CD4-positive, alpha-beta T cell treated with Interferon gamma for 1 hour (primary cell): ENCODE data around the gene SLC38A7.
A peak's percentile ranks its signal among the peaks of the same experiment; 100 is the strongest.
"Not testable (repeated sequence)": the region's sequence is repeated elsewhere in the genome, so short reads cannot be mapped to it uniquely, and the experiment has no call there.

Source experiments
- DNase-seq: peaks from one replicate; pipeline ENCODE4 v3.0.0-alpha.2; 2020

SLC38A7 gene

DNA sequence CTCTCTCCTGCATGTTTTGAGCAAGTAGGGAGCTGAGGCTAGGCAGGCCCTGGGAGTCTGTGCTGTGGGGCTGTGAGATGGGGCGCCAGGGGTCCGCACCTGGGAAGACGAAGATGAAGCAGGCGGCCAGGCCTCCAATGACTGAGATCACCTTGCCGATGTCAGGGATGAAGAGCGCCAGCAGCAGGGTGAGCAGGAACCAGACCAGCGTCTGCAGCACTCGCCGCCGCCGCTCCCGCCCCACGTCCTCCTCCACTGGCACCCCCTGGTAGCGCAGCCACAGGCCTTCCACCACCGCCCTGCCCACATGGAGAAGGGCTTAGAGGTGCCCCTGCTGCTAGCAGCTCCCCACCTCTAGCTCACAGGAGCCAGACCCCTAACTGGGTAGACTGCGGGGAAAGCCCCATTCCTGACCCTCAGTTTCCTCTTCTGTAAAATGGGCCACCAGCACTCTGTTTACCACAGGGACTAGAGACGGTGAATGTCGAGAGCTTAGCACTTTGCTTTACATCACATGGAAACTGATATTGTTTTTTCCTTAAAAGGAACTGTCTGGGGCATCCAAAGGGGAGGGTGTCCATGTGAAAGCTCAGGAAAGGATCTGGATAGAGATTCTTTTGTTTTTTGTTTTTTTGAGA lies 13.5 kb downstream of the SLC38A7 start:
- DNase-seq, result no peak

DNA sequence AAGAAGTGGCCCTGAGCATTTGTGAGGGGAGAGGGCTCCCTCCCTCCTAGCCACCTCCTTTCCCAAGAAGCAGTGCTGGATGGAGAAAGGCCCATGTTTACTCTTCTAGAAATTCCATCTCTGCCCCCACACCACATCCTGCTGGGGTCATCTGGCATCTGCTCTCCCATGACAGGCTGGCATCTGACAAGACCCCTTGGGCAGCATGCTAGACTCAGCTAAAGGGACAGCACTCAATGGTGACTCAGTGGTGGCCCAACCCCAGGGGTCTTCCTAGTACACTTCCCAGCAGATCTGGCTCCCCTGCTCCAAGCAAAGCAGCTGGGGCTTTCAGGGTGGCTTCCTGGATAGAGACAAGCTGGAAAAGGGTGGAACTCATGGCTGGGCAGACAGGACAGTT lies 14.4 kb downstream of the SLC38A7 start:
- DNase-seq, result no peak

DNA sequence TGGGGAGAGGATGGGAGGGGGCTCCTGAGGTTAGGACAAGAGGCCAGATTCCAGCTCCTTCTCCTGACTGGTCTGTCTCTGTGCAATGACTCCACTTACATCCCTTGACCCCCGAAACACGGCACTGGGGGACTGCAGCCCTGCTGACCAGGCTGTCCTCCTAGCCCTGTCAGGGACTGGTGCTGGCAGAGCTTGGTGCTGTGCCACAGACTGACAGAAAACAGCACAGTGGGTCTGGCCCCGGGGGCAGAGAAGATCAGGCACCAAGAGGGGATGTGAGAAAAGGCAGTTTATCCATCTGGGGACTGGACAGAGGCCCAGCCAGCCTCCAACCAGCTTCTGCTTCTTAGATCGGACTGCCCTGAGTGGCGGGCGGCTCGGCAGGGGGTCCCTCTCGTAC lies 19.4 kb downstream of the SLC38A7 start:
- DNase-seq, result no peak

DNA sequence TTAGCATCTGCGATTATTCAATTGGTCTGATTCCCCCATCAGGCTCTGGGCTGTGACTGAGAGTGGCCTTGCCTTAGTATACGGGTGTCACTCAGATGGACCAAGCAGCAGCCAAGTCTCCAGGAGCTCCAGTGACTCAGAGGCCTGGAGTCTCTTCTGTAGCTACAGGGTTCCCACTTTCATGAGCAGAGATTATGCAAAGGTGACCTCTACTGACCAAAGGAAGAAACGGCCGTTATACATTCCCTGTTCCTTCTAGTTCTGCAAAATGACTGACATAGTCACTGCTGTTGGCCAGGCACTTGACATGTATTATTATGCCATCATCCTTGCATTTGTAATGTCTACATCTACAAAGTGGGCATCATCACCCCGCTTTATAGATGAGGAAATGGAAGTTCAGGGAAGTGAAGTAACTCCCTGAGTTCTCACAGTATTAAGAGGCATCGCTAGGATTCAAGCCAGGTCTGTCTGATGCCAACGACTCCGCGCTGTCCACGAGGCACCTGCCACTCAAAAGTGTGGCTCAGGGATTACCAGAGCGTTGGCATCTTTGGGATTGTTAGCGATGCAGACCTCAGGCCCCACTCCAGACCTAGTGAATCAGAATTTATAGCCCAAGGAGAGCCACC lies 23.3 kb downstream of the SLC38A7 start:
- DNase-seq, result peak; percentile 14

DNA sequence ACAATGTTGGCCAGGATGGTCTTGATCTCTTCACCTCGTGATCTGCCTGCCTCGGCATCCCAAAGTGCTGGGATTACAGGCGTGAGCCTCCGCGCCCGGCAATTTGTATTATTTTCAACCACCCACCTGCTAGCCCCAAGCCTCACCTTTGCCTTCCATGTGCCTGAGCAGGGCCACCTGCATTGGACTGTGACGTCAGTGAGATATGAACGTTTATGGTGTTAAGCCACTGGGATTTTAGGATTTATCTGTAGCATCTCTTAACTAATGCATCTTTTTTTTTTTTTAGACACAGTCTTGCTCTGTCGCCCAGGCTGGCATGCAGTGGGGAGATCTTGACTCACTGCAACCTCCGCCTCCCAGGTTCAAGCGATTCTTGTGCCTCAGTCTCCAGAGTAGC lies 24.7 kb downstream of the SLC38A7 start:
- DNase-seq, result not testable (repeated sequence)

DNA sequence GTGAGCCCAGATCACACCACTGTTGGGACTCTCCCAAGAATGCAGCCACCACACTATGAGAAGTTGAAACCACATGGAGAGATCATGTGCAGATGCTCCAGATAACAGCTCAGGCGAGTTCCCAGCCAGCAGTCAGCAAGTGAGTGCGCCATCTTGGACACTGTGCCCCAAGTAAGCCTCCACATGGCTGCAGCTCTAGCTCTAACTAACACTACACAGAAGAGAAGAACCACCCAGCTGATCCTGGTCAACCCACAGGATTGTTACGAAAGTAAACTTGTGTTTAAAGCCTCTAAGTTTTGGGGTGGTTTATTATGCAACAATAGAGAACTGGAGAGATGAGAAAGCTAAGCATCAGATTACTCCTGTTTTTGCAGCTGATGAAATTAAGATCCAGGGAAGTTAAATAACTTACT lies 25.8 kb downstream of the SLC38A7 start:
- no peak for DNase-seq

DNA sequence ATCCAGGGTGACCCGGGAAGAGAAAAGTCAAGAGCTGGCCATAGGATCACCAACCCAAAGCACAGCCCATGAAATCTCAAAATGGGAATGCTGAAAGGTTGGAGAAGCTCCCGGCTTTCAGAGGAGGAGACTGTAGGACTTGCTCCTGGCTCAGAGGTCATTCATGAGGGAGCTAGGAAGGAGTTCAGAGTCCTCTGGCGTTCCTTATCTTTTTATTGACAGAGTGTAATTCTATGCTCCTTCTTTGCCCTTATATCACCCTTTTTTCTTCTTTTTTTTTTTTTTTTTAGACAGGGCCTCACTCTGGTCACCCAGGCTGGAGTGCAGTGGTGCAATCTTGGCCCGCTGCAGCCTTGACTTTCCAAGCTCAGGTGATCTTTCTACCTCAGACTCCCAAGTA lies 27.7 kb downstream of the SLC38A7 start:
- DNase-seq, result no peak

DNA sequence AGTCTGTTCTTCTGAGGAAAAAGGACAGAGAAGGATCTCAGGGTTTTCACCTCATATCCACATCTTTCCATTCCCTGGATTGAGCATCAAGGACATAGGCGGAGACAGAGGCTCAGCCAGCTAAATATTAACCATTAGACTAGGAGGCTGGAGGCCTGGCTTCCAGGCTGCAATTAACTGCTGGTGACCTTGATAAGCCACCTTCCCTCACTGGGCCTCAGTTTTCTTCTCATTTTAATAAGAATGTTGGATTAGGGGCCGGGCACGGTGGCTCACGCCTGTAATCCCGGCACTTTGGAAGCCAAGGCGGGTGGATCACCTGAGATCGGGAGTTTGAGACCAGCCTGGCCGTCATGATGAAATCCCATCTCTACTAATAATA lies 29.4 kb downstream of the SLC38A7 start:
- no peak for DNase-seq

DNA sequence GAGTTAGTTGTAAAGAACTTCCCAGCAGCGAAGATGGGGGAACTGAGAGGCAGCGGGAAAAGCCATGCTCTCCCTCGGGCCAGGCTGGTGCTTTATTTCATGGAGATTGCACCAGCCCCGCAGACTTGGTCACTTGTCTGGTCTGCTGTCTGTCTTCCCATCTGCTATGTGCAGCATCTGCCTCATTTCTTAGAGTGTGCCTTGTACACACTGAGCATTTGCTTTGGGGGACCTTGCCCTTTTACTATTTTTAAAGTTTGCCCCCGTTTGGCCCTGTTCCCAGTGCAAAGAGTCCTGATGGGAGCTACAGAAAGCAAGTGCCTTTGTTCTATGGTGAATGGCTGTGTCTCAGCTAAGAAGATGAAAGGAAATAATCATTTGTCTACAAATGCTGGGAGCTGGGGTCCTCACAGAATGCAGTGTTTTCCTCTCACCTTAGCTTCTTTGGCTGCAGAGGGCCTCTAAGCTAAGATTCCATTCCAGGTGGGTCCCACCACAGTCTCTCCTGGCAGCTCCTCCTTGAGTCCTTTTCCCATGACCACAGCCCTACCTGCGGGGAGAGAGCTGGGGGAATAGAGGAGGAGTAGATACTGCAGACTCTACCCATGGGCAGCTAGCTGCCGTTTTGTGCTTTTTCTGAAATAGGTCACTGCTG lies 29.9 kb downstream of the SLC38A7 start:
- no peak for DNase-seq

DNA sequence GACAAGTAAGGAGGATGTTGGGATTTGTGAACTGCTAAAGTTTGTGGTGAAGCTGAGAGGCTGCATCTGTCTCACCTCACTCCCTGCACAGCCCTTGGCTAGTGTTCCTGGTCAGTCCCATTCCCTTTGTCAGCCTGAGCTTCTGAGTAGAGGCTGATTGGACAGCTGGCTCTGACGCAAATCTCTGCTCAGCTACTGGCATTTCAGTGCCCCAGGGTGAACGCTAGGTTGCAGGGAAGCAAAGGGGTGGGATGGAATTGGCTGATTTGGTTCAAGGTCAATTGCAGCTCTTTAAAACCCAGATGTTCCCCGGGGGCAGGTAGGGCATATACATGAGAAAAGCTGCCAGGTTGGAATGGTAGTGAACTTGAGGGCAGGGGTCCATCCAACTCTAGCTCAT lies 31.8 kb downstream of the SLC38A7 start:
- DNase-seq, result no peak

DNA sequence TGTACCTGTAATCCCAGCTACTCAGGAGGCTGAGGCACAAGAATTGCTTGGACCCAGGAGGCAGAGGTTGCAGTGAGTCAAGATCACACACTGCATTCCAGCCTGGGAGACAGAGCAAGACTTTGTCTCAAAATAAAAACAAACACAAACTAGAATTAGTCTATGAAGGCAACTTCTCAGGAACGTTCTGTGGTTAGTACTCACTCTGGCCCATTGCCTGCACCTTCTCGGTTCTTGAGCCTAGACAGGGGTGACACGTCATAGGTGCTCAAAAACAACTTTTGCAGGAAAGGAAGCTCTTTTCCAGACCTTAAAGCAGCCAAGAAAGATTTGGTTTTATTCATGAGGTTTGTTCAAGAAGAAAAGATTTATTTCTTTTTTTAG lies 32.6 kb downstream of the SLC38A7 start:
- no peak for DNase-seq

DNA sequence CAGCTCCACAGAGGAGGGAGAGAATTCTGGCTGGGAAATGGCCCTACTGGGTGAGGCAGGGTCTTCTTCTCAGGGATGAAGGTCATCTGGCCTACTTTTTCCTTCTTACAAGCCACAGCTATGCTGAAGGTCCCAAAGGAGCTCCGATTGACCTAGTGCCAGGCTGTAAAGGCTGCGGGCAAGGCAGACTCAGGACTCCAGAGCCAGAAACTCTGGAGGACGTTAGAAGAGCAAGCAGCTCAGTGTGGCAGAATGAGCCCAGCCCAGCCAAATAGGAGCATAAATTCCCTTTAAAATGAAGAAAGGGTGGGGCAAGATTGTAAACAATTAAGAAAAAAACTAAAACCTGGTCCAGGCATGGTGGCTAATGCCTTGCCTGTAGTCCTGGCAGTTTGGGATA lies 34.9 kb downstream of the SLC38A7 start:
- DNase-seq, result no peak

DNA sequence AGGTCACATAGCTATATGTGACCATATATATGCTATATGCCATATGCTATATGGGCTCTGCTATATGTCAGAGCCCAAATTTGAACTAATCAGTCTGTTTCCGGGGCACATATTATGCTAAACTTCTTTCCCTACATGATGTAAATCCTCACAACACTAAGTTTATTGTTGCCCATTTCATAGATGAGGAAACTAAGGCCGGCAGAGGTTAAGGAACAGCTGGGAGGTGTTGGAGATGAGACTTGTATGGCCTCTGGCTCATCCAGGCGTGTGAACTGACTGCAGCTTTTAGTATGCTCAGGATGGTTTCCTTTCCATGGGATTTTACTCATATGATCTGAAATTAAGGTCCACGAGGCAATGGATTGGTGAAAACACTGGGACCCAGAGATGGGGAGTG lies 37.5 kb downstream of the SLC38A7 start:
- no peak for DNase-seq

DNA sequence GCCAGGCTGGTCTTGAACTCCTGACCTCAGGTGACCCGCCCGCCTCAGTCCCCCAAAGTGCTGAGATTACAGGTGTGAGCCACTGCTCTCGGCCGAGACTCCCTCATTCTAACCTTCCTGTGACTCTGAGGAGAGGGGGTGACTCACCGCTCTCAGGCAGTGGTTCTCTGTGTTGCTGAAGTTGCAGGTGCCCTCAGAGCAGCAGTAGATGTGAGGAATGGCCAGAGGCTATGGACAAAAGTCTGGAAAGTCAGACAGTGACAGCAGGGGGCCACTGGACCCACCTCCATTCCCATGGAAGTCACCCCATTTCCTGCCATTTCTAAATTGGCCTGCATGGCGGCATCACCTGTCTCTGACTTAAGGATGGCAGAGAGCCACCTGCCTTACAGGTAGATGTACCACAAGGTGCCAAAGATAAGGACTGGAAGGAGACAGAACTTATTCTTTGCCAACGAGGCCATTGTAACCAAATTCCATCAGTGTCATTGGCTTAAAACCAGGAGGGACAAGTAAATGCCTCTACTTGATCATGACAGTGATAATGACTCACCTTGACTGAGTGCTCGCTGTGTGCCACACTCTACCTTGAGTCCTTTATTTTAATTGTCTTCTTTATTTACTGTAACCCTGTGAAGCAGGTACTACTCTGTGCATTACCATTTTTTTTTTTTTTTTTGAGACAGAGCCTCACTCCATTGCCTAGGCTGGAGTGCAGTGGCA lies 39.6 kb downstream of the SLC38A7 start:
- no peak for DNase-seq

DNA sequence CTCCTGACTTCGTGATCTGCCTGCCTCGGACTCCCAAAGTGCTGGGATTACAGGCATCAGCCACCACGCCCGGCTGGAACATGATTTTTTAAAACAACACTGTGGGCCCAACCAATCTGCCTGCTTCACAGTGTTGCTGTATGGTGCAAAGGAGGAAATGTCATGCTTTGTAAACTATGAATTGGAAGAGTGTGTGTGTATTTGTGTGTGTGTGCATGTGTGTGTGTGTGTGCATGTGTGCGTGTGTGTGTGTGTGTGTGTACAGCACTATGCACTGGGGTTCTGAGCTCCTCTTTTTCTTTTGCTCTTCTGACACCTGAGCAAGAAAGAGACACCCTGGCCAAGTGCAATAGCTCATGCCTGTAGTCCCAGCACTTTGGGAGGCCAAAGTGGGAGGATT lies 40.5 kb downstream of the SLC38A7 start:
- DNase-seq, result no peak

DNA sequence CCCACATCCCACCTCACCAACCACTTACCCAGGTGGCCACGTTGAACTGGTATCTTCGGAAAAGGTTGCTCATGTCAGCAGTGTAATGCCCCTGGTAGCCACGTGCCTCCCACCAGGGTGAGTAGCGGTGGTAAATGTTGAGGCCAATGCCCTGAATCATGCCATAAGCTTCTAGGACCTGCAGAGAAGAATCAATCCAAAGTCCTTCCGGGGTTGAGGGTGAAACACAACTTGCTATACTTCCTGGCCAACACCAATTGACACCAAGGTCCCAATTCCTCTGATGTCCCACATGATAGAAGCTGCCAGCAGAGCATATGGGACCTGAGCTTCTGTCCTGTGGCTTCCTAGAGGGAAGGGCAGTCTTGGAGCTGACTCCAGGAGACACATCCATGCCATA lies 43.6 kb downstream of the SLC38A7 start:
- no peak for DNase-seq

DNA sequence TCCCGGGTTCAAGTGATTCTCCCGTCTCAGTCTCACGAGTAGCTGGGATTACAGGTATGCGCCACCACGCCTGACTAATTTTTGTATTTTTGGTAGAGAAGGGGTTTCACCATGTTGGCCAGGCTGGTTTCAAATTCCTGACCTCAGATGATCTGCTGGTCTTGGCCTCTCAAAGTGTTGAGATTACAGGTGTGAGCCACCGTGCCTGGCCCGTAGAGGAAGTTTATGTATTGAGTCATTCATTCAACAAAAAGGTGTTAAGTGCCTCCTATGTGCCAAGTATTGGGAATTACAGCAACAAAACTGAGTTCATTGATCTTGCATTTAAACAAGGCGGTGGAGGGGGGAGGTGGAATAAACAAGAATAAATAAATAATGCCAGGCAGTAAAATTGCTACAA lies 44.7 kb downstream of the SLC38A7 start:
- no peak for DNase-seq

DNA sequence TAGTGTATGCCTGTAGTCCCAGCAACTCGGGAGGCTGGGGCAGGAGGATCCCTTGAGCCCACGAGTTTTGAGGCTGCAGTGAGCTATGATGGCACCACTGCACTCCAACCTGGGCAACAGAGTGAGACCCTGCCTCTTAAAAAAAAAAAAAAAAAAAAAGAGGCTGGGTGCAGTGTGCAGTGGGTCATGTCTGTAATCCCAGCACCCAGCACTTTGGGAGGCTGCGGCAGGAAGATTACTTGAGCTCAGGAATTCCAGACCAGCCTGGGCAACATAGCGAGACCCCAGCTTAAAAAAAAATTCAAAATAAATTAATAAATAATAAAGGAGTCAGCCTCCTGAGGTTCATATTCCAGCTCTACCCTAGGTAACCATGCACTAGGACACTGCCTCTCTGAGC lies 45.3 kb downstream of the SLC38A7 start:
- no peak for DNase-seq

DNA sequence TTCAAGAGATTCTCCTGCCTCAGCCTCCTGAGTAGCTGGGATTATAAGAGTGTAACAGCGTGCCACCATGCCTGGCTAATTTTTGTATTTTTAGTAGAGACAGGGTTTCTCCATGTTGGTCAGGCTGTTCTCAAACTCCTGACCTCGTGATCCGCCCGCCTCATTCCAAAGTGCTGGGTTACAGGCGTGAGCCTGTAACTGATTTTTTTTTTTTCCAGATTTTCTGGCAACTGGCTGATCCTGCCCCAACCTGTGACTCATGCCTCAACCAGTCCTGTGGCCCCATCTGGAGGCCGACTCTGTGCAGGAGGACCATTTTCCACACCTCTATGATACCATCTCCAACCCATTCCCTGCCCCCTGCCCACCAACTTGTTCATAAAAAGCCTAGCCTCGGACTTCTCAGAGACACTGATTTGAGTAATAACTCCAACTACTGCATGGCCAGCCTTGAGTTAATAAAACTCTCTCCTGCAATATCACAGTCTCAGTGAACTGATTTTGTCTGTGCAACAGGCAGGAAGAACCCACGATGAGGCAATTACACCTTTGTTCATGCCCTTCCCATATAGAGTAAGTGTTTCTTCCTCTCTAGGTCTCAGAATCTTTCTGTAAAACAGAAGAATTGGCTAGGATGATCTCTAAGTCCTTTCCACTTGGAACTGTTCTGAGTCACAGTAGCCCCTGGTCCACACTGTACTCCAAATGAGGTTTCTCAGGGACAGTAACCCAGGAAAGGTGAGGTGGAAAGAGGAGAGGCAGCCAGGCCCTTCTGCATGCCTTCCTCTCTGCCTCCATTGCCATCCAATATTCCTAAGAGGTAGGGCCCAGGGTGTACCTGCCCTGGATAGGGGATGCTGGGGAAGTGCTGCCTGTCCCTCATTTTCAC lies 46.2 kb downstream of the SLC38A7 start:
- no peak for DNase-seq

DNA sequence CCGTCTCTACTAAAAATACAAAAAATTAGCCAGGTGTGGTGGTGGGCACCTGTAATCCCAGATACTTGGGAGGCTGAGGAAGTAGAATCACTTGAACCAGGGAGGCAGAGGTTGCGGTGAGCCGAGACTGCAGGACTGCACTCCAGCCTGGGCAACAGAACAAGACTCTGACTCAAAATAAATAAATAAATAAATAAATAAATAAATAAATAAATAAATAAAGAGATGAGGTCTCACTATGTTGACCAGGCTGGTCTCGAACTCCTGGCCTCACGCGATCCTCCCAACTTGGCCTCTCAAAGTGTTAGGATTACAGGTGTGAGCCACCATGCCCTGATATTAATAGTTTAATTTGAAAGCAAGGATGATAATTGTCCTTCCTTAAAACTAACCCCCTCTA lies 47.5 kb downstream of the SLC38A7 start:
- DNase-seq, result not testable (repeated sequence)

DNA sequence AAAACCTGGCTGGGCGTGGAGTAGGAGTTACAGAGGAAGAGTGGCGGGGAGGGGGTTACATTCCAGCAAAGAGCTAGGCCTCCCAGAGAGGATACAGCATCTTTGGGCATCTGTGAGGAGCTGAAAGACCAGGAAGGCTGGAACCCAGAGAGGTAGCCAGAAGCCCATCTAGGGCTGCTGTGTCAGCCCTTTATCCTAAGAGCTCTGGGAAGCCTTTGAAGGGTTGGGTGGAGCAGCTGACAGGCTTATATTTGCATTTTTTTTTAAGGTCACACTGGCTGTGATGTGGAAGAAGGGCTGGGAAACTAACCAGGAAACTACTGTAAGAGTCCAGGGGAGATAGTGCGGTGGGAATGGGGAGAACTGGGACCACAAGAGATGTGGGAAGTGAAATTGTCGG lies 48.1 kb downstream of the SLC38A7 start:
- no peak for DNase-seq

DNA sequence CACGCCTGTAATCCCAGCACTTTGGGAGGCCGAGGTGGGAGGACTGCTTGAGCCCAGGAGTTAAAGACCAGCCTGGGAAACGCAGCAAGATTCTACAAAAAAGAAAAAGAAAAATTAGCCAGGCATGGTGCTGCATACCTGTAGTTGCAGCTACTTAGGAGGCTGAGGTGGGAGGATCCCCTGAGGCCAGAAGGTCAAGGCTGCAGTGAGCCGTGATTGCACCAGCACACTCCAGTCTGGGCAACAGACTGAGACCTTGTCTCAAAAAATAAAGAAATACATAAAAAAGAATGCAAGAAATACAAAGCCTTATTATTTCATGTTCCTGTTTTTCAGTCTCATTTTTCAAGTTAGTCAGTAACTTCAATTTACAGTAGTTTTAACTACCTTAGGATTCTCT lies 49.1 kb downstream of the SLC38A7 start:
- DNase-seq, result no peak

DNA sequence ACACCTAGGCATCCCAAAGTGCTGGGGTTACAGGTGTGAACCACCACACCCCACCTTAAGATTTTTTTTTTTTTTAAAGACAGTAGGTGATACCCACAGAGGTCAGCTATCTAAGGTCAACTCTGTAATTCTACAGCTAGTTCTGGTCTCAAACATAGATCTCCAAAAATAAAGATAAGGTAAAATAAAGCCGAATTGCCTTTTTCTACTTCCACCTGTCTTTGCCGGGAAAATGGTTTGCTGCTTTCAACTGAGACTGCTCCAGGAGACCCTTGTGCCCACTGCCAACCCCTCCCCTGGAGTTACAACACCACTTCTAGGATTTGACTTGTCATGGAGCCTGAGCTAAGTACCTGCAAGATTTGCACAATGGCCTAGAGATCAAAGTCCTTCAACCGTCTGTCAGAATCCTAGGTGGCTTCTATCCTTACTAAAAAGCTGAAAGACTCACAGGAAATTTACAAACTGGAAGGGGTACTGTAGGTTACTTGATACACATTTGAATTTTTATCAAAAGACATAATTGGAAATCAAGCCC lies 50.2 kb downstream of the SLC38A7 start:
- DNase-seq, result no peak
